Neural cell (in vitro differentiated cells): Measurements from ENCODE around the gene ALDOC. TPM values are rescaled to one million over a fixed set of nuclear protein-coding genes. Genes with fewer than 3 reads are reported as not detected.

Experiments
- H2AFZ ChIP-seq: fragments of 200-600, 300-800 bp; sonication (generic), shearing (Covaris generic); 2 replicates; pipeline ENCODE4 v1.6.0; 2014; ENCODE audit warnings: low read depth, mild to moderate bottlenecking, antibody characterized with exemption, low read length, moderate library complexity
- H3F3A ChIP-seq: fragments of 200-600 bp; shearing (Covaris generic); 2 replicates; pipeline ENCODE4 v1.6.1; 2016; ENCODE audit warnings: mild to moderate bottlenecking, moderate library complexity, mixed read lengths, antibody characterized with exemption, low read length; ENCODE audit not compliant: insufficient read depth, poor library complexity, severe bottlenecking
- H3K27ac ChIP-seq: fragments of 200-600, 300-800 bp; sonication (generic), shearing (Covaris generic); 2 replicates; pipeline ENCODE4 v1.5.1; 2014; ENCODE audit warnings: mild to moderate bottlenecking, low read length, moderate library complexity
- H3K27me3 ChIP-seq: fragments of 300-800, 200-600 bp; sonication (generic), shearing (Covaris generic); 2 replicates; pipeline ENCODE4 v1.6.0; 2014; ENCODE audit warnings: mild to moderate bottlenecking, low read depth, low read length, moderate library complexity; ENCODE audit not compliant: insufficient read depth
- H3K36me3 ChIP-seq: fragments of 300-800, 200-600 bp; sonication (generic), shearing (Covaris generic); 2 replicates; pipeline ENCODE4 v1.5.1; 2014; ENCODE audit warnings: mild to moderate bottlenecking, antibody characterized with exemption, low read length, moderate library complexity; ENCODE audit not compliant: insufficient read depth
- H3K4me2 ChIP-seq: fragments of 300-800, 200-600 bp; sonication (generic), shearing (Covaris generic); 2 replicates; pipeline ENCODE4 v1.6.0; 2014; ENCODE audit warnings: mild to moderate bottlenecking, low read length
- H3K4me3 ChIP-seq: fragments of 300-800, 200-600 bp; sonication (generic), shearing (Covaris generic); 2 replicates; pipeline ENCODE4 v1.5.1; 2014; ENCODE audit warnings: mild to moderate bottlenecking, low read length, moderate library complexity
- H3K79me2 ChIP-seq: fragments of 200-600 bp; shearing (Covaris generic); replicated peaks from 2 replicates; pipeline ENCODE4 v1.6.0; 2014; ENCODE audit warnings: mild to moderate bottlenecking, low read length, moderate library complexity; ENCODE audit not compliant: insufficient read depth
- H3K9ac ChIP-seq: fragments of 300-800, 200-600 bp; sonication (generic), shearing (Covaris generic); 2 replicates; pipeline ENCODE4 v1.6.1; 2016; ENCODE audit warnings: mild to moderate bottlenecking, low read length, mixed read lengths
- H3K9me2 ChIP-seq: fragments of 200-600 bp; shearing (Covaris generic); 2 replicates; pipeline ENCODE4 v1.6.1; 2016; ENCODE audit warnings: mild to moderate bottlenecking, low read length, mixed read lengths; ENCODE audit not compliant: insufficient read depth
- H3K9me3 ChIP-seq: fragments of 200-600, 300-800 bp; sonication (generic), shearing (Covaris generic); 2 replicates; pipeline ENCODE4 v1.6.1; 2016; ENCODE audit warnings: mild to moderate bottlenecking, mixed run types, low read length, moderate library complexity, mixed read lengths
- H4K20me1 ChIP-seq: fragments of 200-600 bp; shearing (Covaris generic); 2 replicates; pipeline ENCODE4 v1.6.1; 2016; ENCODE audit warnings: mild to moderate bottlenecking, mixed run types; ENCODE audit not compliant: insufficient read depth
- CTCF ChIP-seq: fragments of 450-650 bp; IDR thresholded peaks from 2 replicates; pipeline ENCODE4 v1.5.1; 2014; ENCODE audit warnings: antibody characterized with exemption, mild to moderate bottlenecking, moderate library complexity; ENCODE audit not compliant: poor library complexity, severe bottlenecking
- EP300 ChIP-seq: fragments of 450-650 bp; conservative IDR thresholded peaks from 2 replicates; pipeline ENCODE4 v1.6.1; 2014; ENCODE audit warnings: antibody characterized with exemption, mild to moderate bottlenecking, moderate library complexity; ENCODE audit not compliant: poor library complexity, severe bottlenecking
- EZH2 ChIP-seq: fragments of 200-600, 300-800 bp; shearing (Covaris generic), sonication (generic); IDR thresholded peaks from 2 replicates; pipeline ENCODE4 v1.6.1; 2014; ENCODE audit warnings: antibody characterized with exemption, low read length, borderline replicate concordance, mild to moderate bottlenecking; ENCODE audit not compliant: insufficient read depth, poor library complexity, severe bottlenecking
- MXI1 ChIP-seq: fragments of 450-650 bp; conservative IDR thresholded peaks from 2 replicates; pipeline ENCODE4 v1.6.1; 2014; ENCODE audit warnings: antibody characterized with exemption, mild to moderate bottlenecking; ENCODE audit not compliant: poor library complexity, severe bottlenecking
- POLR2AphosphoS5 ChIP-seq: IDR thresholded peaks from 2 replicates; pipeline ENCODE4 v1.6.1; 2012
- RAD21 ChIP-seq: fragments of 450-650 bp; conservative IDR thresholded peaks from 2 replicates; pipeline ENCODE4 v1.6.1; 2014; ENCODE audit warnings: antibody characterized with exemption, mild to moderate bottlenecking, moderate library complexity
- REST ChIP-seq: IDR thresholded peaks from 2 replicates; pipeline ENCODE4 v1.6.1; 2012; ENCODE audit warnings: borderline replicate concordance
- SMC3 ChIP-seq: fragments of 450-650 bp; conservative IDR thresholded peaks from 2 replicates; pipeline ENCODE4 v1.6.1; 2014; ENCODE audit warnings: antibody characterized with exemption, mild to moderate bottlenecking, moderate library complexity; ENCODE audit not compliant: poor library complexity
- TAF1 ChIP-seq: IDR thresholded peaks from 2 replicates; pipeline ENCODE4 v1.6.1; 2012; ENCODE audit warnings: low read depth
- polyA plus RNA-seq: library from polyadenylated mRNA; depleted of rRNA; stranded (reverse); fragments of >200 nt; gene quantifications from 2 replicates; pipeline ENCODE4 v1.2.3, GENCODE V29; 2014

ALDOC gene
- polyA plus RNA-seq, 1 donor from 2014 or later, result 4.0 TPM

- H3K36me3 ChIP-seq, result no peaks in the 10 kb centered on the region
- no peaks in the 10 kb centered on the region for H3K9me2 ChIP-seq
These were observed 7.7 kb upstream of the ALDOC start for GRCh38 chr17:28584434-28584833.

GRCh38 chr17:28582513-28582912 is 5.8 kb upstream of the ALDOC start:
- no peak overlapping the region for H3K4me3 ChIP-seq
- no peak overlapping the region for H3K4me2 ChIP-seq
- H3F3A ChIP-seq, result no peaks in the 10 kb centered on the region
- H3K9me3 ChIP-seq, result no peaks in the 10 kb centered on the region
- no peak overlapping the region for H2AFZ ChIP-seq
- H3K36me3 ChIP-seq, result no peaks in the 10 kb centered on the region
- no peaks in the 10 kb centered on the region for H3K9me2 ChIP-seq
- H3K79me2 ChIP-seq, result no peaks in the 10 kb centered on the region
- H3K9ac ChIP-seq, result no peak overlapping the region
- H4K20me1 ChIP-seq, result no peaks in the 10 kb centered on the region
- no peak for TF ChIP-seq SMC3
- TF ChIP-seq EP300, result no peak
- TF ChIP-seq MXI1, result no peak
- no peak for TF ChIP-seq POLR2AphosphoS5
- no peaks in the 10 kb centered on the region for H3K27me3 ChIP-seq
- no peak overlapping the region for H3K27ac ChIP-seq

More at GRCh38 chr17:28584434-28584833, 7.7 kb upstream of the ALDOC start:
- H3K27me3 ChIP-seq, result no peaks in the 10 kb centered on the region
- no peaks in the 10 kb centered on the region for H4K20me1 ChIP-seq
- H3K9me3 ChIP-seq, result no peaks in the 10 kb centered on the region
- TF ChIP-seq POLR2AphosphoS5 (no peak), RAD21 (no peak)
- no peak overlapping the region for H3K27ac ChIP-seq
- no peak overlapping the region for H3K9ac ChIP-seq
- no peak overlapping the region for H2AFZ ChIP-seq
- H3F3A ChIP-seq, result no peaks in the 10 kb centered on the region
- no peaks in the 10 kb centered on the region for H3K79me2 ChIP-seq
- no peak overlapping the region for H3K4me2 ChIP-seq
- no peak overlapping the region for H3K4me3 ChIP-seq

- no peak overlapping the region for H3K4me2 ChIP-seq
- no peak overlapping the region for H3K27ac ChIP-seq
- H3K9ac ChIP-seq, result no peak overlapping the region
- H3K79me2 ChIP-seq, result no peaks in the 10 kb centered on the region
- no peaks in the 10 kb centered on the region for H3K9me2 ChIP-seq
- no peaks in the 10 kb centered on the region for H3K36me3 ChIP-seq
- no peak overlapping the region for H3K4me3 ChIP-seq
- H3K9me3 ChIP-seq, result no peaks in the 10 kb centered on the region
- no peaks in the 10 kb centered on the region for H3K27me3 ChIP-seq
- H4K20me1 ChIP-seq, result no peaks in the 10 kb centered on the region
- H2AFZ ChIP-seq, result no peak overlapping the region
- TF ChIP-seq MXI1 (no peak), TAF1 (no peak), RAD21 (no peak), CTCF (no peak)
- H3F3A ChIP-seq, result no peaks in the 10 kb centered on the region
These were observed 4.3 kb upstream of the ALDOC start for GRCh38 chr17:28580959-28581358.

- H3K27ac ChIP-seq, result no peak overlapping the region
- no peaks in the 10 kb centered on the region for H3K36me3 ChIP-seq
These were observed 2.8 kb upstream of the ALDOC start for GRCh38 chr17:28579526-28579925.

More at GRCh38 chr17:28579526-28579925, 2.8 kb upstream of the ALDOC start:
- Histone ChIP-seq H3K9ac (no peak overlapping the region), H3K9me2 (no peaks in the 10 kb centered on the region), H3K4me2 (no peak overlapping the region), H3F3A (no peaks in the 10 kb centered on the region), H4K20me1 (no peaks in the 10 kb centered on the region), H3K79me2 (no peaks in the 10 kb centered on the region), H2AFZ (no peak overlapping the region), H3K27me3 (no peaks in the 10 kb centered on the region), H3K4me3 (no peak overlapping the region), H3K9me3 (no peaks in the 10 kb centered on the region)
- no peak for TF ChIP-seq TAF1
- no peak for TF ChIP-seq MXI1
- TF ChIP-seq CTCF, result no peak
- TF ChIP-seq POLR2AphosphoS5, result no peak
- TF ChIP-seq REST, result no peak
- no peak for TF ChIP-seq EP300
- TF ChIP-seq EZH2, result no peak
- TF ChIP-seq SMC3, result no peak
- TF ChIP-seq RAD21, result no peak
